HG02885 (cell line): ENCODE measurements around the gene CCDC69.
"Not testable (repeated sequence)": the region's sequence is repeated elsewhere in the genome, so short reads cannot be mapped to it uniquely, and the experiment has no call there.

Experiments used
- ATAC-seq: cut with Tn5 transposase; IDR thresholded peaks from one replicate; pipeline ENCODE4 v1.9.1; 2021; ENCODE audit warnings: mild to moderate bottlenecking; ENCODE audit not compliant: unreplicated experiment, poor library complexity

Gene CCDC69

GRCh38 chr5:151197291-151197600 lies 26.6 kb downstream of the CCDC69 start:
- not testable (repeated sequence) for ATAC-seq

- ATAC-seq: peak; percentile 94
Measured at GRCh38 chr5:151196556-151197290, 27.2 kb downstream of the CCDC69 start.

- ATAC-seq: no peak
Measured at GRCh38 chr5:151195622-151196021, 28.3 kb downstream of the CCDC69 start.

GRCh38 chr5:151192626-151193025 lies 31.3 kb downstream of the CCDC69 start:
- ATAC-seq: no peak

GRCh38 chr5:151191661-151192060 lies 32.2 kb downstream of the CCDC69 start:
- no peak for ATAC-seq

- ATAC-seq: no peak
Measured at GRCh38 chr5:151189151-151189550, 34.7 kb downstream of the CCDC69 start.

GRCh38 chr5:151186538-151186937 lies 37.4 kb downstream of the CCDC69 start:
- ATAC-seq: no peak

GRCh38 chr5:151186052-151186451 lies 37.8 kb downstream of the CCDC69 start:
- ATAC-seq: no peak

GRCh38 chr5:151184316-151185042 lies 39.4 kb downstream of the CCDC69 start:
- ATAC-seq: no peak

GRCh38 chr5:151183456-151184245 lies 40.2 kb downstream of the CCDC69 start:
- ATAC-seq: no peak

- ATAC-seq: no peak
Measured at GRCh38 chr5:151182976-151183375, 40.9 kb downstream of the CCDC69 start.

GRCh38 chr5:151182524-151182900 lies 41.4 kb downstream of the CCDC69 start:
- ATAC-seq: no peak

GRCh38 chr5:151181818-151182523 lies 41.9 kb downstream of the CCDC69 start:
- ATAC-seq: no peak

GRCh38 chr5:151180291-151180690 lies 43.6 kb downstream of the CCDC69 start:
- no peak for ATAC-seq

- ATAC-seq: no peak
Measured at GRCh38 chr5:151179489-151179840, 44.4 kb downstream of the CCDC69 start.

- ATAC-seq: no peak
Measured at GRCh38 chr5:151178777-151179488, 45.0 kb downstream of the CCDC69 start.

GRCh38 chr5:151178372-151178771 lies 45.5 kb downstream of the CCDC69 start:
- ATAC-seq: no peak

- not testable (repeated sequence) for ATAC-seq
Measured at GRCh38 chr5:151176268-151176667, 47.6 kb downstream of the CCDC69 start.

GRCh38 chr5:151174612-151175101 lies 49.2 kb downstream of the CCDC69 start:
- ATAC-seq: no peak
